Limb (tissue), 2 donors: ENCODE results near the gene COPA.
"Not testable (repeated sequence)": the region's sequence is repeated elsewhere in the genome, so short reads cannot be mapped to it uniquely, and the experiment has no call there.

Source experiments
- DNase-seq, 2 donors: peaks; one replicate each; pipeline ENCODE4 v3.0.0-alpha.2; 2016; ENCODE audit errors: extremely low spot score in 2 of 2

The COPA gene

DNA sequence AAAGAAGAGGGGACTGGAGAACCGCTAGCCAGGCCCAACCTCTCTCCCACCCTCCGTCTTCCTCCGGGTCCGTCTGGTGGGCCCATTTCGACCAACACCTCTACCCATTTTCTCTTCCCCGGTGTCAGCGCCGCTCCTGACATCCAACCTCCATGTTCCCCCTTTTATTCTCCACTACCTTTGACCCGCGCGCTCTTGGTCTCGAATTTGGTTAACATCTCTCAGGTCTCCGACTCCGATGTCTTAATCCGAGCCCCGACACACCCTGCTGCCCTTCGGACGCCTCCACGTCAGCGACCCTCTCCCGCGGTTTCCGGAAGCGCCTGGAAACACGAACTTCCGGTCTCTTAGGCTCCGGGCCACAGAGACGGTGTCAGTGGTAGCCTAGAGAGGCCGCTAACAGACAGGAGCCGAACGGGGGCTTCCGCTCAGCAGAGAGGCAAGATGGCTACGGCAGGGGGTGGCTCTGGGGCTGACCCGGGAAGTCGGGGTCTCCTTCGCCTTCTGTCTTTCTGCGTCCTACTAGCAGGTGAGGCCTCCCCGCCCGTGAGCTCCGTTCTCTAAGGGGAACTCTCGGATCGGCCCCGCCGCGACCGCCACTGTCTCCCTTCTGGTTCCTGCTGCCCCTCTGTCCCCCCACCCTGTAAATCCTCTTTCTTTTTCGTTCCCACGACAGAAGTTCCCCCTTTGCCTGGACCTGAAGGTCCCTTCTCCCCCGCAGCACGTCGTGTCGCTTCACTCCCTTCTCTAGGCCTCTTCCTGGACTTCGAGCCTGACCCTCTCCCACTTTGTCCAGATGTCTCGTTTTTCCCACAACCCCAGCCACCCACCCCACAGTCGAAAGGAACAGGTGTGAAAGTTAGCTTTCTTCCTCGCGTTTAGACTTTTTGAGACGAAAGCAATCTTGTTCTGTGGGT is at the start of gene COPA, which contains the start of gene NCSTN:
TSS of gene COPA (minus strand) at position 298 of the 917 bp plus-strand sequence. CDS start at position 218, 80 bp downstream.
TSS of gene NCSTN (plus strand) at position 431 of the 917 bp plus-strand sequence. CDS start at position 445, 14 bp downstream.
- DNase-seq = peak; percentile 93 to 96

DNA sequence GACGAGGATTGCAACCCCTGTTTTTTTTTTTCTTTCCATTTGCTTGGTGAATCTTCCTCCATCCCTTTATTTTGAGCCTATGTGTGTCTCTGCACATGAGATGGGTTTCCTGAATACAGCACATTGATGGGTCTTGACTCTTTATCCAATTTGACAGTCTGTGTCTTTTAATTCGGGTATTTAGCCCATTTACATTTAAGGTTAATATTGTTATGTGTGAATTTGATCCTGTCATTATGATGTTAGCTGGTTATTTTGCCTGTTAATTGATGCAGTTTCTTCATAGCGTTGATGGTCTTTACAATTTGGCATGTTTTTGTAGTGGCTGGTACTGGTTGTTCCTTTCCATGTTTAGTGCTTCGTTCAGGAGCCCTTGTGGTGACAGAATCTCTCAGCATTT is 45.4 kb upstream of the COPA start:
- DNase-seq = not testable (repeated sequence)

GRCh38 chr1:160384812-160385211 is 41.8 kb upstream of the COPA start:
- not testable (repeated sequence) for DNase-seq

GRCh38 chr1:160377585-160378206 is 34.6 kb upstream of the COPA start:
- no peak for DNase-seq

DNA sequence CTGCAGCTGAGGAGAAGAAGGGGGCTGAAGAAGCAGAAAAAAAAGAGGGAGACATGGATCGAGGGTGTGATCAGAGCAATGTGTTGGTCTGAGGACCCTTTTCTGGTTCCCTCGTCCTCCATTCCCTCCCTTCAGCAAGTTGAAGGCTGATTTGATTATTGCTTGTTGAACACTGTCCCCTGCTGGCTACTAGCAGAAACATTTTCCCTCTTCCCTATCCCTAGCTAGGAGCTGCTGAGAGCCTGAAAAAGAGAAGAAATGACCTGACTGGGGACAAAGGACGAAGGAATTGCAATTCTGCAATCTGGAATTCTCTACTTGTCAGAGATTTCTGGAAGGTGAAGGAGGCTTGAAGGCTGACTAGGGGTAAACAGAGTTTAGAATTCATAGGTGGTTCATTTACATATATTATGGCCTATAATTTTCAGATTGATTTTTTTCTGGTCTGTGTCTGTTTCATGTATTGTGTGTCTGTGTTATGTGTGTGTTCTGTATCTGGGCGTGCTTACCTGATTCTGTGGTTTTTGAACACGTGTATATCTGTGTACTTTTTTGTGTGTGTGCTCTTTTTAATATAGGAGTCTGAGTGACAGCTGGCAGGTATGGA is 33.6 kb upstream of the COPA start:
- DNase-seq = peak in 1 of 2 donors; percentile 86

- no peak for DNase-seq
Measured at GRCh38 chr1:160375788-160376524, 32.9 kb upstream of the COPA start.

DNA sequence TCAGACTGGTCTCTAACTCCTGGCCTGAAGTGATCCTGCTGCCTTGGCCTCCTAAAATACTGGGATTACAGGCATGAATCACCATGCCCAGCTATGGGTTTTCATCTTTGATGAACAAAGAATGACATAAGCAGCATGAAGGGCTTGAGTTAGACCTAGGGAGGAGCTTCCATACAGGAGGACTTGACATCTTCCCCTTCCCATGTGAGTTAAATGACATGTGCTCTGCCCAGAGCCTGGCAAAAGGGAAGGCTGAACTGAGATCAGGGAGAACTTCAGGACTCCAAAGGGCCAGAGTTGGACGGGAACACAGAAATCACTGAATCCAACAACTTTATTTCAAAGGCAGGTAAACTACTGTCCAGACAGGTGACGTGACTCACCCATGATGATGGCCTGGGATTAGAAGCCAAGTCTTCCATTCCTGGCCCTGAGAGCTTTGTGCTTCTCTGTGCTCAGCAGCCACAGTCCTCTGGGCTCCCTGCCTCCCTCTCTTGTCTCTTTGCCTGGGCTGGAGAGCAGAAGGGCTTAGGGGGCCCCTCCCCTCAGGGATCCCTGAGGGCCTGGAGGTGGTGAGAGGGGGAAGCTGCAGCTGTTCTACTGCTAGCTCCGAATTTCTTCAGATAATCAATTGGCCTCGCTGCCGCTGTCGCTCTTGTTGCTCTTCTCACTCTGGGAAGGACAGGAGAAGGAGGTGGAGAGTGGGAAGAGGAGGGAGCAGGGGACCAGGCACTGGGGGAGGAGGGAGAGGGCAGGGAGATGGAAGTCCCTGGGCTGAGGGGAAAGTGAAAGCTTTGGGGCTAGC is 31.5 kb upstream of the COPA start:
- DNase-seq = peak; percentile 57 to 66

- no peak for DNase-seq
Measured at GRCh38 chr1:160373696-160374095, 30.6 kb upstream of the COPA start.

- DNase-seq = no peak
Measured at GRCh38 chr1:160371756-160372155, 28.7 kb upstream of the COPA start.

GRCh38 chr1:160371346-160371631 is 28.2 kb upstream of the COPA start:
- no peak for DNase-seq

DNA sequence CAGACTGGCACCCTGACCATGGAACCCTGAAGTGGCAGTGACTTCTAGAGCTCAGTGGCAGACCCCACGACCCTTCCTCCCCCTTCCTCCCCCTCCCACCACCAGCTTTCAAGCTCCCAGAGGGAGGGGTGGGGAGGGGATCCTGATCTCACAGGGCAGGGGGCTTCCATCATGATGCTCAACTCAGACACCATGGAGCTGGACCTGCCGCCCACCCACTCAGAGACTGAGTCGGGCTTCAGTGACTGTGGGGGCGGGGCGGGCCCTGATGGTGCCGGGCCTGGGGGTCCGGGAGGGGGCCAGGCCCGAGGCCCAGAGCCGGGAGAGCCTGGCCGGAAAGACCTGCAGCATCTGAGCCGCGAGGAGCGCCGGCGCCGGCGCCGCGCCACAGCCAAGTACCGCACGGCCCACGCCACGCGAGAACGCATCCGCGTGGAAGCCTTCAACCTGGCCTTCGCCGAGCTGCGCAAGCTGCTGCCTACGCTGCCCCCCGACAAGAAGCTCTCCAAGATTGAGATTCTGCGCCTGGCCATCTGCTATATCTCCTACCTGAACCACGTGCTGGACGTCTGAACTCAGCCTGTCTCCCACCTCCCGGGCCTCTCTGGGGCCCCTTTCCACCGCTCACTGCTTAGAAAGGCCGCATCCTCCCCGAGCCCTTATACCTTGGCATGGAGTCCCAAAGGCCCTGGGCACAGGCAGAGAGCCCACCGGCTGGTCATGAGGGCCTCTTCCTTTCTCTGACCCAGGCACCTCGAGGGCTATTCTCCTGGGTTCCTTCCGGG is 27.7 kb upstream of the COPA start:
- DNase-seq = no peak

- no peak for DNase-seq
Measured at GRCh38 chr1:160369087-160369486, 26.0 kb upstream of the COPA start.

DNA sequence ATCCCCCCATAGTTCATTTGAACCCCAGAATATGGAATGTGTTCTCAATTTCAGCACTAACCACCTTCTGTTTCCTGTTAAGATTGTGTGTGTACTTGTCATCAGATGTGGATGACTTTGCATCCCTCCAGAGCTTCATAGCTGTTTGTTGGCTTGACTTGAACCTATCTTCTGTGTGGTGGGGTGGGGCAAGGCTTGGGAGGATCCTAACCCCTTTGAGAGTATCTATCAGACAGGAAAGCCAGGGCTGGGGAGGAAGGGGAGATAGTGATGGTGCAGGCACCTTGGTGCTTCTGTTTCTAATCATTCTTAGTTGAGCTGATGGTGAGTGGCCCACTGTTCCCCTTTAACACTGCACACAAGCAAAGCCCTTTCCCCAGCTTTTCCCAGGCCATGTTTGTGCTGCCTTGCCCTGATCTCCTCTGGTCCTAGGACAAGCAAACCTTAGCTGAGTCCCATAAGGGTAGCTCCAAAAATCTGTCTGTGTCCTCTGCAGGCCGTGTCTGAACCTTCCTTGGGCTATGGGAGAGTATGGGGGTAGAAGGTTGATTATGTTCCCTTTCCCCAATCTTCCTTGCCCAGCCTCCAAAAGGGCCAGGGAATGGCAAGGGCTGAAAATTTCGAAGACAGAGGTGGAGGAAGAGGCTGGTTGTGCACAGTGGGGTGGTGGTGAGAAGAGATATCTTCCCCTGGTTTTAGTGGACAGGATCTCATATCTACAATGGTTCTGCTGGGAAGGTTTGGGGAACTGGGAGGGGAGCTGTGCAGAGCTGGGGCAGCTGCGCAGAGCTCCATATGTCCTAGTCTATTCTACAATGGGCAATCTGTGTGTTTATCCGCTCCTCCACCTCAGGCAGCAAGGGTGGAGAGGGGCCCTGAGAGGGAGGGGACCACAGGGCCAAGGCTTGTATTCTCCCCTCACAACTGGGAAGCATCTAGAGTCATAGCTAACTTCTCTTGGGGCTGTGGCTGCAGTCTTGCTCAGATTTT is 25.2 kb upstream of the COPA start:
- DNase-seq = no peak

- no peak for DNase-seq
Measured at GRCh38 chr1:160367516-160367900, 24.5 kb upstream of the COPA start.

DNA sequence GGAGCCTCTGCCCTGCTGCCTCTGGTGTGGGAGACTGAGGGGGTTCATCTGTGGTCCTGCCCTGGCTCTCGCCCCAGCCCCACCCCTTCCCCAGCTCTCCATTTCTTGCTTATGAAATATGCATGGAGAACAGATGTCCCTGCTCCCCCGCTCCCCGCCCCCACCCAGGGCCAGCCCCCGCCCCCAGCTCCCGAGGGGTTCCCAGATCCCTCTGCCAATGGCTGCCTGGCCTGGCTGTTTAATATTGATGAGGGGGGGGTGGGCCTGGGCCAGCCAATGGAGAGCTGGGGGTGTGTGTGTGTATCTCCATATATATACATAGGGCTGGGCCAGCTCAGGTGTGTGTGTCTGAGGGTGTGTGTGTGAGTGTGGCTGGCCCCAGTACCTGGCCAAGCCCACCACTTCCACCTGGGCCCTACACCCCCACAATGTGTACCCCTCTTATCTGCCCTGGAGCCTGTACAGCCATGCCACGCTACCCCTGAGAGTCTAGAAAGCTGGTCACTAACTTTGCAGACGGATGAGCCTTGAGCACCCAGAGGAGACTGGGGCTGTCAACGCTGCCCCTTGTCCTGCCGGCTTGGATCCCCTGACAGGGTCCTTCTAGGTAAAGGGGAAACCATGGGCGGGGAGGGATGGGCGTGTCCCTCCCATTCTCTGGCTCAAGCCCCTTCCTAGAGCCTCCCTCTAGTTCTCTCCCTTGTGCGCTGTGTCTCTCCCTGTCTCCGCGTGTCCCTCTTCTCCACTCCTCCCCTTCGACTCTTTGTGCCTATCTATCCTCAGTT is 23.9 kb upstream of the COPA start, which contains the start of gene NHLH1:
TSS of gene NHLH1 (plus strand) at position 341 of the 785 bp plus-strand sequence. CDS start 3,661 bp downstream, outside the sequence.
- peak; percentile 34 to 75 for DNase-seq

DNA sequence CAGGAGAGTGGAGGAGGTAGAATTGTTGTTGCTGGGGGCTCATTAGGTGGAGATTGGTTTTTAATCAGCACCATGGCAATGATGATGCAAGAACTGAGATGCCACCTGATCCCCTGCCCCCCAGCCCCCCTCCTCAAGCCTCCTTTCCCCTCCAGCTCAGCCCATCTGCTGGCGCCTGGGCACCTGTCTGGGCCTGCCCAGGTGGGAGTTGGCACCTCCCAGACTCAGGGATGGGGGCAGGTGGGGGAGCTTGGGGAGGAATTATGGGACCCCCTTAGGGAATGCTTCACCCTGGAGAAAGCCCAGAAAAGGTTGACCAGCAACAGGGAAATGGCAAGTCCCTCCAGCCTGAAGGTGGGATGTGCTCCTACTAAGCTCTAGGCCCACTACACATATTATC is 22.3 kb upstream of the COPA start:
- no peak for DNase-seq

DNA sequence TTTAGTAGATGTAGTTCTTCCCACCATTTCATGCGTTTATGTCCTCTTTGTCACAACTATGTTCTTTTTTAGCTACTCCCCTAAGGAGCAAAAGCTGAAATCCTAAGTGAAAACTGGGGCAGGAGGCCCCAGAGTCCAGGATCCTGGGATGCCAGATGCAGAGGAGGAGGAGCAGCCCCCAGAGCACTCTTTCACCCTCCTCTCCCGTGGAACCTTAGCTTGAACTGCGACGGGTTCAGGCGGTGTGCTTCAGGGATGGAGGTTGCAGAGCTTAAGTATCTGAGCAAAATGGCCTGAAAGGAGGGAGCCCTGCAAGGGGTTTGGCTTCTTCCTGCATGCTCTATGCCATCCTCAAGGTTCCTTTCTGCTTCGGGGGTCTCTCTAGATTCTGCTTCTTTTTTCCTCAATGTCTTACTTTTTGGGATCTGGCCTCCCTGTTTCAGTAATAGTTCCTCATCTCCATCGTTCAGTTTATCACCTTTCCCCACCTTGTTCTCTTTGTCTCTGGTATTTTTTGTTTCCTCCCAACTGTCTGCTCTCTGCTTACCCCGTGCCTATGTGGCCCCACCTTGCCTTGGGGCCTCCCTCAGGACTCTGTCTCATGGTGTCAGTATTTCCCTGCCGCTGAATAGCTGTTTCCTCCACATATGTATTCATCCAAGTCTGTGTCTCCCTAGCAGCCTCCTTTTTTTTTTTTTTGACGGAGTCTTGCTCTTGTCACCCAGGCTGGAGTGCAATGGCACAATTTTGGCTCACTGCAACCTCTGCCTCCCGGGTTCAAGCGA is 21.1 kb upstream of the COPA start:
- no peak for DNase-seq
